Activated CD8-positive, alpha-beta memory T cell treated with anti-CD3 and anti-CD28 coated beads for 36 hours (primary cell): ENCODE results near the gene BMPR1B. TPM values are rescaled to one million over a fixed set of nuclear protein-coding genes. Genes with fewer than 3 reads are reported as not detected.

Source experiments
- CTCF ChIA-PET: fragments of 350-600 bp; sonication (Branson Sonifier 250); formaldehyde crosslinking; loops from one replicate; lab custom pipeline; 2021; ENCODE audit warnings: antibody characterized with exemption; lab: Charles Lee
- POLR2A ChIA-PET: fragments of 350-600 bp; sonication (Branson Sonifier 250); formaldehyde crosslinking; loops from one replicate; lab custom pipeline; 2021; ENCODE audit warnings: antibody characterized with exemption; lab: Charles Lee
- total RNA-seq, 2 experiments: library from RNA; stranded (reverse); gene quantifications; one replicate each; pipeline ENCODE4 v1.2.3, GENCODE V29; 2021

The BMPR1B gene
- total RNA-seq, 2 experiments from 2014 or later: not detected

DNA sequence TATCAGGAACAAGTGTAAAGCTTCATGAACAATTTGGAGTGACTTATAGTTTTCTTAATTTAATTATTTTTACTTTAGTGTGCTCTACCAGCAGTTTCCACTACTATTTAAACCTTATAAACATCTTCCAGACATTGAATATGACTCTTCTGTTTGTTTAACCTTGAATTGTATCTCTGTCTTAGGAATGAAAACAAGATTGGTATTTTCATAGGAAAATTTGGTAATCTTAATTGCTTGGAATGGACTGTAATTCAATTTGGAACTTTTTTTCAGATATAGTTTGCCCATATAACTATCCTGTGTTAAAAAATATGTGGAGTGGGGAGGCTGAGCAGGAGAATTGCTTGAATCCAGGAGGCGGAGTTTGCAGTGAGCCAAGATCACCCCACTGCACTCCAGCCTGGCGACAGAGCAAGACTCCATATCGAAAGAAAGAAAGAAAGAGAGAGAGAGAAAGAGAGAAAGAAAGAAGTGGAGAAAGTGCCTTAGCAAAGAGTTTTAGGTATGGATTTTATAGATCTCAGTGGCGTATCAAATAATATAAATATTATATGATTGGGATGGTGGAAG is 242.4 kb downstream of the BMPR1B start:
- POLR2A ChIA-PET: no interaction called here
- CTCF ChIA-PET: no interaction called here

DNA sequence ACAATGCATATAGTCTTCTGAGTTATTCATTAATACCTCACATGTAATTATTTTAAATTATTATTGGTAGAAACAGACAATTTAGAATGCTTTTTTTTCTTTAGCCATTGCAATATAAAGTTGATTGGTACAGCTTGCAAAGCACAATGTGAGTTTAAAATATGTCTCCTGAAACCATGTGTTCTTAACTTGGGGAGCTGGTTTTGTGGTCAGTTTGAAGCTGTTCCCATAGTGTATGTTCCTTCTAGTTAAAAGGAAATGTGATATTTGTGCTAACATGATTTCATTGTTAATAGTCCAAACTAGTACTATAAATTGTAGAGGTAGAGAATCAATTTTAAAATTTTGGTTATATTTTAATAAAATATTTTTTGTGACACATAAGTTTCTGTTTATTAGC is 247.2 kb downstream of the BMPR1B start:
- ChIA-PET CTCF (no interaction called here), POLR2A (no interaction called here)

DNA sequence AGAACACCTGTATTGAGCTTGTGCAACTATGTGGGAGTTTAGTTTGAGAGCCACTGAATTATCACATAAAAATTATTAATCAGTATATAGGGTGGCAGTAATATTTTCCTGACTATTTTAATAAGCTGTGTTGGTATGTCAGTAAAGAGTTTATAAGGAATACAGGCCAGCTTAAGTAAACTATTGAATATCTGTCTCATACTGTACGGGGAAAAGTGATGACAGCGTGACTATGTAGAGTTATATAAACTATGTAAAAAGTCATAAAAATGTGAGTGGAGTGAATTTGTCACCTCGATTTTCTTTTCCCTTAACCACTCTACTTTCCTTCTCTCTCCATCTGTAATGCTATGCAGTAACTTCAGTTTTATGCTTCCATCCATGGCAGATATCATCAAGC is 250.2 kb downstream of the BMPR1B start:
- ChIA-PET POLR2A (no interaction called here), CTCF (no interaction called here)

DNA sequence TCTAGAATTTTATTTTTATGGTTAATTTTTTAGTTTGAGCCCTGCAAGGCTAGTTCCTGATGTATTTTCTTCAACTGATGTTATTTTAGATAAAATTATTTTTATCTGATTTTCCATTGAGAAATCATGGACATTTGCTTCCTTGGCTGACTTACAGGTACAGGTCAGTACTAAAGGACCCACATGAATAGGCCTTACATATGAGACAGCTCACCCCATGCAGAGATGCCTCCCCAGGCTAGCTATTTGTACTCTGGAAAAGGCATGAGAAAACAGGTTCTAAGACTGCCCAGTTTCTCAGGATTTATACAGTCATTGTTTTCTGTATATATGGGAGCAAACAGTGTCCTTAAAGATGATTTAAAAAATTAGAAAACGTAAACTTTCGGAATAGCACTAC is 255.5 kb downstream of the BMPR1B start:
- POLR2A ChIA-PET: no interaction called here
- CTCF ChIA-PET: no interaction called here

DNA sequence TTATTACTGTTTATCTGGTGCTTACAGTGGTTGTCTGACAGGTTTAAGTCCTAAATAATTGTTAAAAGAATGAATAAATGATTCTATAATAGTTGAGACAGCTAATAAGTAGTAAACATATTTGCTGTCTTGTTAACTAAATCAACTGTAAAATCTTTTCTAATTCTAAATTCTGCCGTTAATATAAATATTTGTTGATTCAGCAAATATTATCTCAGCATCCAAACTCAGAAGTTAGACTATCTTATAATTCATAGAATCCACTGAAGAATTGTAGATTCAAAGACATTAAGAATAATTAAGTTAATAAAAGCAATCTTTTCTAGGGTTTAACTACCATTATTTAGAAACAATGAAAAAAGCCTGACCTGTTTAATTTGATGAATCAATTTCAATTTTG is 256.3 kb downstream of the BMPR1B start:
- POLR2A ChIA-PET: no interaction called here
- CTCF ChIA-PET: no interaction called here

DNA sequence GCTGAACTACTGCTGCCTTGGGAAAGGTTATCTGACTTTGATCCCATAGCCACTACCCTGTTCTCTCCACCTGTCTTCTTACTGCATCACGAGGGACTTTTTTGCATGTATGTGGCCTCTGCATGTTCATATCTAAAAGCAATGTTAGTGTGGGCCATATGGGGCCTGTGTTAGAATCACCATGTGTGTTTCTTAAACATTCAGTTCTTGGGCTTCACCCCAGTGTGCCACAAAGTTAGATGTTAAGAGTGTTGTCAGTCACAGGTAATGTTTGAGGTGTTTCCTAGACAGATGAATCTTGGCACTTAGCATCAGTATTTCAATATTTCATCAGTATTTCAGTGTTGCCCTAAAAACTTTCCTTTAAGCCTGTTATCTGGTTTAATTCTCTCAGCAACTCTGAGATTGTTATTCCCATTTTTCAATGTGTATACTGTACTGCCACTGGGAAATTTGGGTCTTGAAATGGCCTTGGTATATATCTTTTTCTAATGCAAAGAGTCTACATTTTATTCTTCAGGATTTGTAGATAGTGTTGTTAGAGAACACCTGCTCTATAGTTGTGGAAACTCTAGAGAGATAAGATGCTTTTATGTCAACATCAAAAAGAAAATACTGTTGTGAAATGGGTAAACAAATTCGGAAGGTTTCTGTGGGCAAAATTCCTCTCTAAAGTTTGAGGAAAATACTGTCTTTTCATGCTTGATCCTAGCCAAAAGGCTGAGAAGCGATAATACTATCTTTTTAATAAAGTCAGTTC is 259.7 kb downstream of the BMPR1B start:
- CTCF ChIA-PET: no interaction called here

DNA sequence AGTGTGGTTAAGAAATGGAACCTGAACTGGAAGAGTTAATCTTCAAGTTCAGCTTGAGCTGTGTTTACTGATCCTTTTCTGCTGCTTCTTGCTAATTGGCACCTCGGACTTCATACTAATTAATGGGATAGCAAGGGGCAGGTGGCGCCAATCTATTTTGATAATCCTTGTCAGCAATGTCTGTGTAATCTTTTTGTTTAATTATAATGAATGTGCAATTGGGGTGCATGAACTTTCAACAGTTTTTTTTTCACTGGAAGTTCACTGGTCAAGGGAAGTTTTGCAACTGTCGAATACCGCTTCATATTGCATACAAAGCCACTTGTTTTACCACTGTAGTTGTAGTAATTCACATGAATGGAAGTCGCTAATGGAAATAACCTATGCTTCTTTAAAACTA is 261.0 kb downstream of the BMPR1B start:
- POLR2A ChIA-PET: no interaction called here
- CTCF ChIA-PET: no interaction called here

More for the DNA sequence above, 259.7 kb downstream of the BMPR1B start:
- POLR2A ChIA-PET: no interaction called here

DNA sequence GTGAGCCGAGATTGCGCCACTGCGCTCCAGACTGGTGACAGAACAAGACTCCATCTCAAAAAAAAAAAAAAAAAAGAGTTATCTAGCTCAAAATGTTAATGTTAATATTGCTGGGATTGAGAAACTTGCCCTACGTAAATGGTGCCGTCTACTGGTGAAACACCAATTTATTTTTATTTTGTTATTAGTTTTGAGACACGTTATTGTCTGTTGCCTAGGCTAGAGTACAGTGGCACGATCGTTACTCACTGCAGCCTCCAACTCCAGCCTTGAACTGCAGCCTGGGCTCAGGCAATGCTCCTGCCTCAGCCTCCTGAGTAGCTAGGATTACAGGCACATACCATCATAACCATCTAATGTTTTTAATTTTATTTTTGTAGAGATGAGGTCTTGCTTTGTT is 262.8 kb downstream of the BMPR1B start:
- ChIA-PET CTCF (no interaction called here), POLR2A (no interaction called here)

DNA sequence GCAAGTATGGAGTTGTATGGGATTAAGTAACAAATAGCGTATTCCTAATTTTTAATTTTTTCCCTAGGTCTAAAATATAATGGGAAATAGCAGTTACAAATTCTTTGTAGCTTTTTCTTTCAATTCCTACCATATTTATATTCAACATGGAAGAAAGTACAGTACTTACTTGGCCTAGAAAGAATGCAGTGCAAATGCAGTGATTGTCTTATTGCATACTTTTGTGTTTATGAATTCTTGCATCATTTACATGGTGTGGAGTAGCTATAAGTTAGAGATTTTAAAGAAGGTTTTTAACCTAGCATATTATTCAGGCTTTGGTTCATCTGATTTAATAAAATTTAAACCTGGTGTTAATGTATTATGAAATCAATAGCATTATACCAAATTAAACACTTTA is 263.3 kb downstream of the BMPR1B start:
- ChIA-PET CTCF (no interaction called here), POLR2A (no interaction called here)

DNA sequence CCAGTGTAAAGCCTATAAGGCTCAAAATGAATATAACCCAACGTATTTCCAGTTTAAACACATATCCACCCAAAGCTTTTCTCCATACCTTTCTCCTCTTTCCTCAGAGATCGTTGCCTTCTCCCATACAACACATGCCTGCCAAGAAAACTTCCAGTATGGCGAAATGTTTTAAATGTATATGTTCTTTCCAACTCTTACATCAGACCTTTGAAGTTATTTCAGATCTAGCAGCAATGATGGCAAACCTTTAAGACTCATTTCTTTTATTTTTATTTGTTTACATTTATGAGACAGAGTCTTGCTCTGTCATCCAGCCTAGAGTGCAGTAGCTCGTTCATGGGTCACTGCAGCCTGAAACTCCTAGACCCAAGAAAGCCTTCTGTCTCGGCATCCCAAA is 265.4 kb downstream of the BMPR1B start:
- CTCF ChIA-PET: no interaction called here

DNA sequence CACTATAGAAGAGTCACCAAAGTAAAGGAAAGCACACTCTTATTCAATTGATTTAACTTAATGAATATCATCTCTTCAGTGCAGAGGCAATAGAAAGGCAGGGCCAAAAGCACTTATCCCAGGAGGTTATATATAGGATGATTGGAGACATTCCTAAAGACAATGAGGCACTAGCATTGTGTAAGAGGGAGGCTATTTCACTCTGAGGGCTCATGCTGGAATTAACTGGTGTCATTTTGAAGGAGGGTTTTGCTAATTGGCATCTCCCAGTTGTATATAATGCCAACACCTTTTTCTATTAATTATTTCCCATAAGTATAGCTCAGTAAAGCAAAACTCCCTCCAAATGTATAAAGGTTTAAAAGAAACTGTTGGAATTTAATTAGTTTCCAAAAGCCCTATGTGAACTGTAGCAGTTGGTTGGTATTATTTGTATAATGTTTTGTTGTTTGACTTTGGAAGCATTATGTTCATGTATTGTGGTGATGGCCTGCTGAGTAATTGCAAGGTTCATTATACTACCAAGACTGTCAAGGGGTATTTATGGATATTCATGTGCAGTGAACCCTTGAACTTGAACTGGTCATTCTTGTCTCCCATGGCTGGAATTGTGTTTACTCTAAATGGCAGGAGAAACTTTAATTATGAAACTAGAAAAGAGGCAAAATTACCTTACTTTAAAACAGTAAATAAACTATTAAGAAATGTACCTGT is 270.3 kb downstream of the BMPR1B start:
- ChIA-PET POLR2A (no interaction called here), CTCF (no interaction called here)

More for the DNA sequence above, 265.4 kb downstream of the BMPR1B start:
- POLR2A ChIA-PET: interaction anchor here (0.7 kb wide), 1 partner anchor 1291 kb away, joined by 4 read pairs; no protein-coding TSS in a partner anchor

DNA sequence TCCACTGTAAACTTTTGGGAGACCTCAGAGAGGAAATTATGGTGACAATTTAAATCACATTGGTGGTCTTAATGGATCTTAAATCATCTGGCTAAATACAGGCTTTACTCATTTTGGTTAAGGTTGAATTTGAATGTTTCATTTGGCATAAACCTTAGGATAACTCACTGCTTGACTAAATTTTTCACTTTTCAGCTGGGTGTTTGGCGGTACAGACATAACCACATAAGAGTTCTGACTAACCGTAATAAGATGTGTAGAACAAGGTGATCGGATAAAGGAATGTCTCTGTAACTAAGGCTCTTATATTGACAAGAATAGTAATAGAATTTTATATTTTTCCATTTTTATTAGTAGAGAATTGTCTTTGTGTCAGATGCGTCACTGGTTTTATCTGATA is 281.0 kb downstream of the BMPR1B start:
- CTCF ChIA-PET: no interaction called here
- POLR2A ChIA-PET: no interaction called here

DNA sequence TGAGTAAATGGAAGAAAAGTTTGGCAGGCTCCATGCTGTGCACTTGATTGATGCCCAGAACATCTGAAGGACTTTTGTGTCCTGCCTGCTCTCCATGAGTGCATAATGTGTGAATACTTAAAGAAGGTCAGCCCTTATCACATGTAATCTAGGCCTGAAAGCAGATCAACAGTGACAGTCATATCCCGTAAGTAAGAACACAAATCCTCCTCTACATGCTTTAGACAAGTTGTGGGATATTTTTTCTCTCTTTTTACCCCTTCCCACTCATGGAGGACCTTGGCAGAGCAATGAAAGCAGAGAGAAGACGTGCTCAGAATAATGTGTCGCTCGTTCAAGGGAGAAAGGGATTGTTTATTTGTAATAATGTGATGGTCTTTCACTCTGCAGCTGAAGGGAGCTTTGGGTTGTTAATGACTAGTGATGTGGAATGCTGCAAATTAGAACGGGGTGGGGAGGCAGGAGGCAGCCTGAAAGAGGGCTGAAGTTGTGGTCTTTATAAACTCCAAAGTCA is 286.6 kb downstream of the BMPR1B start:
- ChIA-PET CTCF (no interaction called here), POLR2A (no interaction called here)

DNA sequence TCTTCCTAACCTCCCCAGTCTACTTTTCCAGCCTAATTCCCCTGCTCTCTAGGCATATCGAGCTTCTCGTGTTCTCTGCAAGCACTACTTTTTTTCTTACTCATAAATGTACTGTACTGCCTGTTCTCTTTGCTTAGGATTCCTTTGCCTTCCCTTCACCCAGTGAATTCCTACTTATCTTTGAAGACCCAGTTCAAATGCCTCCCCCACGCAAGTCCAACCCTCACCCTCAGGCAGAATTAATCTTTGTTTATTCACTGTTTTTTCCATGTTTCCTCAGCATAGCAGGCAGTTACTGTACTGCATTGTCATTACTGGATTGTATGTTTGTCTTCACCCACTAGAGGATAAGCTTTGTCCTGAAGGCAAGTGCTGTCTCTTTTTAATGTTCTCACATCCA is 287.7 kb downstream of the BMPR1B start:
- POLR2A ChIA-PET: no interaction called here
- CTCF ChIA-PET: no interaction called here

DNA sequence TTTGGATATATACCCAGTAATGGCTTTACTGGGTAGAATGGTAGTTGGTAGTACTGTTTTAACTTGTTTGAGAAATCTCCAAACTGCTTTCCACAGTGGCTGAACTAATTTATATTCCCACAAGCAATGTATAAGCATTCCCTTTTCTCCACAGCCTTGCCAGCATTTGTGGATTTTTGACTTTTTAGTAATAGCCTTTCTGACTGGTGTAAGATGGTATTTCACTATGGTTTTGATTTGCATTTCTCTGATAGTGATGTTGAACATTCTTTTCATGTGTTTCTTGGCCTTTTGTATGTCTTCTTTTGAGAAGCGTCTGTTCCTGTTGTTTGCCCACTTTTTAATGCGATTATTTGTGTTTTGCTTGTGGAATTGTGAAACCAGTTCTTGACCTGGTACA is 290.5 kb downstream of the BMPR1B start:
- CTCF ChIA-PET: no interaction called here

DNA sequence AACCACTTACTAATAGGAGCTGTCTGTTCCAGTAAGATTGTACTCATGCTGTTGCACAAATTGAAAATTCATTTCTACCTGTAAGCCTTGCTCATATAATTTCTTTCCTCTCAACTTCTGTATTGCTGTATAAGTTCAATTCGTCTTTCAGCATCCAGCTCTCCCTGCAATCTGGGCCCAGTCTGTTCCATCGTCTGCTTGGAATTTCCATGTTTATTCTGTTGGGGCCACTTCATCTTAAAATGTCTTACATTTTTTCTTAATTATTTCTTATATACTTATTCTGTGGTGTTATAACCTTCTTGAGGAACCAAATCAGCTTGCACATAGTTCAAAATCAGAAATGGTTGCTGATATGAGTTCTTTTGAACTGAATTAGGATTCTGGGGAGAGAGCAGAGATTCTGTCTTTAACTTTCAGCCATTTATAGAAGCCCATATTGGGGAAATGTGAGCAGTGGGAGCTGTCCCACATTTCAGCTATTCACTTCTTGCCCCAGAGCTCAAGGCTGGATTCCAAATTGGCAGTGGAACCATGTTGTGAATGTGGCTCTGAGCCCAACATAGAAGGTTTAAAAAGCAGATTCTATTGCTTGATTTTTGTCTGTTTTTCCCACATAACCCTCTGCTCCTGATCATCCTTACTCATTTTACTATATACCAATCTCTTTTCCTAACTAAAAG is 291.9 kb downstream of the BMPR1B start:
- CTCF ChIA-PET: no interaction called here
- POLR2A ChIA-PET: no interaction called here

More for the DNA sequence above, 290.5 kb downstream of the BMPR1B start:
- POLR2A ChIA-PET: no interaction called here

DNA sequence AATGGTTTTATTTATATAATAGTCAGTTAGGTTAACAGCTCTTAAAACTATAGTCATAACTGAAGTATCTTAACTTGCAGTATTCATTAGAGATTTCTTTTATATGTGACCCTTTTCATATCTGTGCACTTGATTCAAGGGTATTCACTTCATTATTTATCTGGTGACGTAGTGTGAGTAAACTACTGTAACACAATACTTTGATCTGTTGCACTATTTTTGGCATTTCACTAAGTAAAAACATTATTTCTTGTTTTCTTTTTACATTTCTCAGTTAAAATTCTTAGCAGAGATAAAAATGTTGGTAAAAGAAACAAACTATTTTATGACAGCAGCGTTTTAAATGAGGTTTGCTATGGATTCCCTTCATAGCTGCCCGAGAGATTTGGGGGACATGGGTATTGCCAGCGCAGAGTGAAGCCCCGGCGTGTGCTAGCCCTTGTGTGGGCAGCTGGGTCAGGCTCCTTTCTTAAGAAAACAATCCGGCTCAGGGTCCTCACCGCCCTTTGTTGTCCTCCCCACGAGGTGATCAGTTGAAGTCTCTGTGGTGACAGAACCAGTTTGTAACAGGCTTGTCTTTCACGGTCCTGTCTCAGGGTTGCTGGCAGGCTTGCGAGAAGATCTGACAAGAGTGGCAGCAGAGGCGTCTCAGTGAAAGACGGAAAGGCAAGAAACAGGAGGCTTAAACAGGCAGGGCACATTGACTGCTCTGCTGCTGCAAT is 293.4 kb downstream of the BMPR1B start:
- ChIA-PET POLR2A (no interaction called here), CTCF (no interaction called here)

DNA sequence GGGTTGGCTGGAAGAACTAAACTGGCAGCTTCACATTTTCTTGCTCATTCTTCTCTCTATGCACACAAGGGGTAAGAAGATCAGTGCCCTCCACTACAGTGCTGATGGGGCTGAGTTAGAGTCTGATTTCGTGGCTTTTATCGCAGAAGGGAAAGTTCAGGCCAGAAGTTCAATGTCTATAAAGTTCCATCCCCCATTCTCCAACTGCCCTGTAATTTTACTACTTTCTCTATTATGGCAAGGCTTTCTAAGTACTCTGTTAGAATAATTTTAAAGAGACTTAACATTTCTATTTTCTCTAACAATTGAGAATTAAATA is 293.9 kb downstream of the BMPR1B start:
- POLR2A ChIA-PET: no interaction called here
- CTCF ChIA-PET: no interaction called here

DNA sequence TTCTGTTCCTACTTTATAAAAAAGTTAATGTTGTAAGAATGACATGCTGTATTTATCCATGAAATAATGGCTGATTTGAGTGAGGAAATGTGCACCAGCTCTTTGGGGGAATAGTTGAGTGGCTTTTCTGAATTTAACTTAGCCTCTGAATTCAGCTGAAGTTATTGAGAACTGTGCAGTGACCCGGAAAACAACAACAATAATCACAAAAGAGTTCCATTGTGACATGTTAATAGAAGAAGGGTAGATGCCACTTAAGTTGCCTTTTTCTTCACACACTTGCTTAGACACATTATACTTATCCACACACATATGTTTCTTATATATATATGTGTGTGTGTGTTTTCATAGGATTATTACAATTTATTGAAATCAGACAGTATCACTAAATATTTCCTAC is 301.2 kb downstream of the BMPR1B start:
- ChIA-PET POLR2A (no interaction called here), CTCF (no interaction called here)

DNA sequence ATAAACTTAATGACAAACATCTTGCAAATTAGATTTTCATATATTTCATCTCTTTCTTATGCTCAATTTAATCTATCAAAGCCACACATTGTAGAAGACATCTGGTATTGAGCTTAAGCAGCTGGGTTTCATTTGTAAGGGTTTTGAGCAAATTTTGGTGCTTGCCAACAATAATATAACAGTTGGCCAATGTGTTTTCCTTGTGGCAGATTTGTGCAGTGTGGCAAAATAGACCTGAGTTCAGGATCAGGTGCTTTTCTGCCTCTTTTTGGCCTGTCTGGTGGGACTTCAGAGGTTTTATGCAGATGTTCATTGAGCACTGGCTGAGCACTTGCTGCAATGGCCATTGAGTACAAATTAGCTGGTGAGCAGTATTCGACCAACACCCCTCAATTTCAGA is 301.9 kb downstream of the BMPR1B start:
- CTCF ChIA-PET: no interaction called here
- POLR2A ChIA-PET: no interaction called here
